Neuron (in vitro differentiated cells): ENCODE data around the gene SNX15.
A peak's percentile ranks its signal among the peaks of the same experiment; 100 is the strongest.
"Not testable (repeated sequence)": the region's sequence is repeated elsewhere in the genome, so short reads cannot be mapped to it uniquely, and the experiment has no call there.

Experiments
- H2AFZ ChIP-seq: one replicate; pipeline ENCODE4 v1.6.1; 2013; ENCODE audit warnings: low read depth, mild to moderate bottlenecking, inconsistent platforms, low read length, moderate library complexity
- H3K27me3 ChIP-seq: one replicate; pipeline ENCODE4 v1.6.1; 2013; ENCODE audit warnings: low read length; ENCODE audit not compliant: insufficient read depth
- H3K36me3 ChIP-seq: one replicate; pipeline ENCODE4 v1.6.1; 2013; ENCODE audit warnings: low read length; ENCODE audit not compliant: insufficient read depth
- H3K4me1 ChIP-seq: one replicate; pipeline ENCODE4 v1.6.1; 2013; ENCODE audit warnings: low read length; ENCODE audit not compliant: insufficient read depth
- H3K4me3 ChIP-seq: 2 replicates; pipeline ENCODE4 v1.5.1; 2013; ENCODE audit warnings: mild to moderate bottlenecking, low read length, moderate library complexity
- H3K9me3 ChIP-seq: one replicate; pipeline ENCODE4 v1.6.1; 2013; ENCODE audit warnings: low read length

Gene SNX15, protein sequence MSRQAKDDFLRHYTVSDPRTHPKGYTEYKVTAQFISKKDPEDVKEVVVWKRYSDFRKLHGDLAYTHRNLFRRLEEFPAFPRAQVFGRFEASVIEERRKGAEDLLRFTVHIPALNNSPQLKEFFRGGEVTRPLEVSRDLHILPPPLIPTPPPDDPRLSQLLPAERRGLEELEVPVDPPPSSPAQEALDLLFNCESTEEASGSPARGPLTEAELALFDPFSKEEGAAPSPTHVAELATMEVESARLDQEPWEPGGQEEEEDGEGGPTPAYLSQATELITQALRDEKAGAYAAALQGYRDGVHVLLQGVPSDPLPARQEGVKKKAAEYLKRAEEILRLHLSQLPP

DNA sequence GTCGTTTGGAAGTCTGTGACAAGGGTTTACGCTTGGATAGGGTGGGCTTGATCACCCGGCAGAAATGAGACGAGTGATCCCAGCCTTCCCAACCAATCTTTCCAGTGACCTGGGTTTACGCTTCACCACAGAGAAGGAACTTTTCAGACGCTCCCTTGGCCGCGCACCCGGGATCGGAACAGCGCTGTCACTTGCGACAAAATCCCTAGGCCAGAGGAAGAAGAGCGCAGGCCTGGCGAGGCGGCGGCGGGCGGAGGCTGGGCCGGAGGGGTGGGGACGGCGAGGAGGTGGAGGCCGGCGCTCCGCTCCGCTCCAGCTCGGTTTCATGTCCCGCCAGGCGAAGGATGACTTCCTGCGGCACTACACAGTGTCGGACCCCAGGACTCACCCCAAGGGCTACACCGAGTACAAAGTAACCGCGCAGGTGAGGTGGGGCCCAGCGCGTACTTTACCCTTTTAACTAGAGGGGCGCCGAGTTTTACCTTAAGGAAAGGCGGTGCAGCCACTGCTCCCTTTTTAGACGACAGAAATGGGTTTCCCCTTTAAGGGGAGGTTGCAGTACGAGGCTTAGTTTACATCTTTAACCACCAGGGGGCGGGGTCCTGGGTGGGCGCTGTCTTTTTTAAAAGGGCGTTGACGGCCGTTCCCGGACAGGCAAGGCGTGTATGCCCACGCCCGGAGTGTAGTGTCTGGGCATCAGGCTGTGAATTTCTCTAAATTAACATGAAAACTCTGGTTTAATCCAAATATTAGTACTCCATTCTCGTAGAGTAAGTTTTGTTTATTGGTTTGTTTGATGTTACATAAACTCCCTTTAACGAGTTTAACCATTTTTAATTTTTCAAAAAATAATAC, at the start of gene SNX15:
Gene SNX15, plus strand, starts transcription at position 227 of the 855 bp plus-strand sequence. Its CDS starts 99 bp downstream, at position 326.
- peak within 1 kb of the TSS; percentile 77 for H3K4me3 ChIP-seq
- H3K36me3 ChIP-seq = peaks cover 6% of the 10 kb centered on the region
- H3K9me3 ChIP-seq = no peaks in the 10 kb centered on the region
- peak within 1 kb of the TSS; percentile 55 for H2AFZ ChIP-seq
- H3K27me3 ChIP-seq = no peaks in the 10 kb centered on the region
- peaks cover 6% of the 10 kb centered on the region for H3K4me1 ChIP-seq

DNA sequence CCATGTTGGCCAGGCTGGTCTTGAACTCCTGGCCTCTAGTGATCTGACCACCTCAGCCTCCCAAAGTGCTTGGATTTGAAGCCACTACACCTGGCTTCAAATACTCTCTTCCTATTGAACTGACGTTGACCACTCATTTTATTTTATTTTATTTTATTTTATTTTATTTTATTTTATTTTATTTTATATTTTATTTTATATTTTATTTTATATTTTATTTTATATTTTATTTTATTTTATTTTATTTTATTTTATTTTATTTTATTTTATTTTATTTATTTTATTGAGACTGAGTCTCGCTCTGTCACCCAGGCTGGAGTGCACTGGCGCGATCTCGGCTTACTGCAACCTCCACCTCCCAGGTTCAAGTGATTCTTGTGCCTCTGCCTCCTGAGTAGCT, 43.9 kb upstream of the SNX15 start:
- not testable (repeated sequence) for H3K36me3 ChIP-seq, H3K27me3 ChIP-seq, H2AFZ ChIP-seq, H3K9me3 ChIP-seq, H3K4me3 ChIP-seq, H3K4me1 ChIP-seq

DNA sequence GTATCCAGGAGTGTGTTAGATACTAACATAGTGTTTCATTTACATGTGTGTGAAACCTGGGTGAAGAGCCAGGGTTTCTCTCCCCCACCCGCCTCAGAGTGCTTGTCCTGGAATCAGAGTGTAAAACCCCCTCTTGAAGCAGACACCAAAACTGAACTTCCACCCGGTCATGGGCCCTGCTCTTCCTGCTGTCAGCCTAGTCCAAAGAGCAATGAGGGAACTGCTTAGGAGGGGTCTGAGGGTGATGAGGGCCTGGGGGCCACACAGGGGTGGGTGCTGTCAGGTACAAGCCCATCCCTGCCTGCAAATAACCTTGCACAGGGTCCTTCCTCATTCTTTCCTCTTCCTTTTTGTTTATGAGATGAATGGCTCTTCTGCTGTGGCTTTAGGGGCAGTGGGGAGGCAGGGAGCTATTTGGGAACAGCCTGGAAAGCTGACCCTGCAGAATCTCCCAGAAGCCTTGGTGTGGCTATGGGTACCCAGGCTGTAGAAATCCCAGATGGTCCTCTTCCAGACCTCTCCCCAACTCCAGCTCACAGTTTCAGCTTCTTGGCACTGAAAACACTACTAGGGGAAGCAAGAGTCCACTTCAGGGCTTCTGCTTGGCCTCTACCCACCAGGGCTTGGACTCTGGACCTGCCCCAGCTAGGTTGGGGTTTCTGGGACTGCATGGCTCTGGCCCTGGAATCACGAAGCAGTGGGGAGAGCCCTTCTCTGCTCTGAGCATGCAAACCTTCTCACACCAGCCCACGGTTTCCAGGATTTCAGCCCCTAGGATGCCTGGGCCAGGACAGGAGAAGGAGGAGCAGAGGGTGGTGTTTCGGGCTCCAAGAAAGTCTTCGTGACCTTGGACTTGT, 39.0 kb upstream of the SNX15 start:
- Histone ChIP-seq H3K36me3 (no peaks in the 10 kb centered on the region), H3K4me1 (no peaks in the 10 kb centered on the region), H2AFZ (no peak overlapping the region), H3K4me3 (no peak overlapping the region), H3K9me3 (no peaks in the 10 kb centered on the region), H3K27me3 (no peaks in the 10 kb centered on the region)

DNA sequence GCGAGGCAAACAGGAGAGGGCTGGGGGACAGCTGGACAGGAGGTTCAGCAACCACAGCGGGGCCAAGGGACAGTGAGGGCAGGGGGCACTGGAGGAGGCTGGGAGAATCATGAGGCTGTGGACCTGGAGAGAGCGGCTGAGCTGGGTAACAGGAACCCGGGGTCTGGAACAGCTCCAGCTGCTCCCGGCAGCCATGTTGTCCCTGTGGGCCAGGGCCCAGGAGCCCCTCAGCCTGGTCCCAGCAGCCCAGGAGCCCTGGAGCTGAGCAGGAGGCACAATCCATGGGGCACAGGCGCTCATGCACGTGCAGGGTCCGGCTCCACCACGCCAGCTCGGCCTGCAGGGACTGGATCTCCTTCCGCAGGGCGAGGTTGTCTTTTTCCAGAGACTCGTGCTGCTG, 37.8 kb upstream of the SNX15 start:
- H3K4me3 ChIP-seq = no peak overlapping the region
- H3K36me3 ChIP-seq = no peaks in the 10 kb centered on the region
- no peaks in the 10 kb centered on the region for H3K27me3 ChIP-seq
- H3K9me3 ChIP-seq = no peaks in the 10 kb centered on the region
- no peak overlapping the region for H2AFZ ChIP-seq
- no peaks in the 10 kb centered on the region for H3K4me1 ChIP-seq

DNA sequence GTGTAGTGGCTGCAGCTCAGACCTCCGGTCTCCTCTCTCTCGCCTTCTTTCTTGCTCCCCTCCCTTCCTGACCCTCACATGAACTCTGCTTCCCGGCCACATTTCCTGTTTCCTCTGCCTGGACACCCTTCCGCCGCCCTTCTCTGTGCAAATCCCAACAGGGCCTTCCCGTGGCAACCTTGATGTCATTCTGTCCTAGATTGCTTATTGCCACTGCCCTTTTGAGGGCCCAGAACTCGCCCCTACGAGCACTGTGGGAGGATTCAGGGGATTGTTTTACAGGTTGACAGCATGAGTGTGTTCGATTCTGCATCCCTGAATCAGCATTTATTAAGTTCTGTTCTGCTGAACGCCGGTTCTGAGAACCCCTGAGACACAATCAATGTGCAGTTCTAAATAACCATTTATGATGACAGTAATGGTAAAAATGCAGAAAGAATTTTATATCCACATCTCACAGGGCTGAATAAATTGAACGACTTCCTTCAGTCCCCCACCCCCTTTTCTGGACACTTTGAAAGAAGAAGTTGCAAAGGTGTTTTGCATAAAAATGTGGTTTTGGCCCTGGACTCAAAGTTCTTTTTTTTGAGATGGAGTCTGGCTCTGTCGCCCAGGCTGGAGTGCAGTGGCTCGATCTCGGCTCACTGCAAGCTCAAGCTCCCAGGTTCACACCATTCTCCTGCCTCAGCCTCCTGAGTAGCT, 36.9 kb upstream of the SNX15 start:
- Histone ChIP-seq H2AFZ (no peak overlapping the region), H3K36me3 (no peaks in the 10 kb centered on the region), H3K4me3 (no peak overlapping the region), H3K27me3 (no peaks in the 10 kb centered on the region), H3K4me1 (no peaks in the 10 kb centered on the region), H3K9me3 (no peaks in the 10 kb centered on the region)

DNA sequence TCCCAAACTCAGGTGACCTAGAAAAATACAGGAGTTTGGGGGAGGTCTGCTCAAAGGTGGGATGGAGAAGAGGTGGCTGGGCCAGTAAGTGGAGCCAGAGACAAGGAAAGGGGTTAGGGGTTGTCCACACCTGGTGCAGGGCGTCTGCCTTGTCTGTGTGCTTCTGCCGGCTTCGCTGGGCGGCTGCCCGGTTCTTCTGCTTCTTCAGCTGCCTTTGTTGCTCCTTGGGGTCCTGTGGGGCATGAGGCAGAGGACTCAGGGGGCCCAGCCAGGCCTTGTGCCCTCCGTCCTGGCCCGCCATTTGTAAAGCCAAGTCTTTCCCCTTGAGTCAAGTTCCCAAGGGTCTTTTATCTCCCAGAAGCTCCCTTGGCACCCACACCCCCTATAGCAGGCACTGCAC, 32.9 kb upstream of the SNX15 start:
- H3K4me3 ChIP-seq = no peak overlapping the region
- H2AFZ ChIP-seq = no peak overlapping the region
- no peaks in the 10 kb centered on the region for H3K9me3 ChIP-seq
- H3K36me3 ChIP-seq = no peaks in the 10 kb centered on the region
- no peaks in the 10 kb centered on the region for H3K4me1 ChIP-seq
- H3K27me3 ChIP-seq = no peaks in the 10 kb centered on the region

DNA sequence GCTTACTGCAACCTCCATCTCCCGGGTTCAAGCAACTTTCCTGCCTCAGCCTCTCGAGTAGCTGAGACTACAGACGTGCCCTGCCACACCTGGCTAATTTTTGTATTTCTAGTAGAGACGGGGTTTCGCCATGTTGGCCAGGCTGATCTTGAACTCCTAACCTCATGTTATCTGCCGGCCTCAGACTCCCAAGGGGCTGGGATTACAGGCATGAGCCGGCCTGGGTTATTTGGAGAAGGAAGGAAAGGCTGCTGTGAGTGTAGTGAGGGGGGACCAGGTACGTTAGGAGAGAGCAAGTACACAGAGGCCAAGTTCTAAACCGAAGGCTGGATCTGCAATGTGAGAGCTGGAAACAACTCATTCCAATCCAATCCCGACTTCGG, 30.9 kb upstream of the SNX15 start:
- Histone ChIP-seq H3K4me1 (no peaks in the 10 kb centered on the region), H2AFZ (peak overlapping the region; percentile 14), H3K27me3 (no peaks in the 10 kb centered on the region), H3K4me3 (no peak overlapping the region), H3K9me3 (no peaks in the 10 kb centered on the region), H3K36me3 (no peaks in the 10 kb centered on the region)

DNA sequence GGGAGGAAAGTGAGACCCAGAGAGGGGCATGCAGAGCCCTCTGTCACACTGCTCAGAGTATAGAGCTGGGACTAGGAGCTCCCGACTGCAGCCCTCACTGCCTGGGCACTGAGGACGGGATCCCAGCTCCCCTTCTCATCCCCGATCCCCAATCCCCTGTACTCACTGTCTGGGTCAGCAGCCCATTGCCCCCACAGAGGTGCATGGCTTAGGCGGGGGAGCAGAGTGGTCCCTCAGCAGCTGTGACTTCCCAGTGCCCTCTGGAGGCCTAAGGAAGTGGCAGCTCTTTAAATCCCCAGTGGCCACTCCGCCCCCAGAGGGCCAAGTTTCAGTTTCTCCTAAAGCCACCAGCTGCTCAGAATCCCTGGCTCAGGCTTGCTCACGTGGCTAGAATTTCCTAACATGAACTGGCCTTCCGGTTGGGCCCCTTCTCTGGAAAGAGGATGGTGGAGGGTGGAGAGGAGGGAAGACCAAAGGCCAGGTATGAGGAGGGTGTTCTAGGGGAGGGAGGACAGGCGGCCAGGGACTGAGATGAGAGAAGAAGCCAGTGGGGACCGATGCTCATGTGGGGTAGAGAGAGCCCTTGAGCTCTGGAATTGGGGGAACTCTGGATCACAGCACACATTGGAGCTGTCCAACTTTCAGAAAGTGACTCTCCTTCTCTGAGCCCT, 30.4 kb upstream of the SNX15 start, which contains the start of gene BATF2:
Gene BATF2, minus strand, starts transcription at position 262 of the 671 bp plus-strand sequence. Its CDS starts 57 bp downstream, at position 205.
- Histone ChIP-seq H3K4me1 (no peaks in the 10 kb centered on the region), H3K27me3 (no peaks in the 10 kb centered on the region), H2AFZ (peak within 1 kb of the TSS; percentile 14), H3K9me3 (no peaks in the 10 kb centered on the region), H3K36me3 (no peaks in the 10 kb centered on the region), H3K4me3 (no peak within 1 kb of the TSS)

DNA sequence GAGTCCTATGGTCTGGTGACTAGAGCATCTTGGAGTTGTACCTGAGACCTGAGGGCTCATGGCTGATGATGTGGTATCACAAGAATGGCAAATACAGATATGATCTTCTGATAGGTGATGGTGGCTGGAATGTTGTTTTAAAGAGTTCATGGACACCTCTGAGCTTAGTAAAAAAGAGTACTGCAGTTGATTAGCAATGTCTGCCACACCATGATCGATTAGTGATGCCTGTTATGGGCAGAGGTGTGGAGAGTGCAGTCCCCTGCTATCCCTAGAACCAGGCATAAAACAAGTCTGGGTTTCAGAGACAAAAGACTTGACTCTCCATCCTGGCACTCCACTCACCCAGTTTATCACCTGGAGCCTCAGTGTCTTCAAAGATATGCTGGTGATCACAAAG, 29.1 kb upstream of the SNX15 start:
- Histone ChIP-seq H2AFZ (no peak overlapping the region), H3K4me1 (no peaks in the 10 kb centered on the region), H3K4me3 (no peak overlapping the region), H3K27me3 (no peaks in the 10 kb centered on the region), H3K36me3 (no peaks in the 10 kb centered on the region), H3K9me3 (no peaks in the 10 kb centered on the region)

DNA sequence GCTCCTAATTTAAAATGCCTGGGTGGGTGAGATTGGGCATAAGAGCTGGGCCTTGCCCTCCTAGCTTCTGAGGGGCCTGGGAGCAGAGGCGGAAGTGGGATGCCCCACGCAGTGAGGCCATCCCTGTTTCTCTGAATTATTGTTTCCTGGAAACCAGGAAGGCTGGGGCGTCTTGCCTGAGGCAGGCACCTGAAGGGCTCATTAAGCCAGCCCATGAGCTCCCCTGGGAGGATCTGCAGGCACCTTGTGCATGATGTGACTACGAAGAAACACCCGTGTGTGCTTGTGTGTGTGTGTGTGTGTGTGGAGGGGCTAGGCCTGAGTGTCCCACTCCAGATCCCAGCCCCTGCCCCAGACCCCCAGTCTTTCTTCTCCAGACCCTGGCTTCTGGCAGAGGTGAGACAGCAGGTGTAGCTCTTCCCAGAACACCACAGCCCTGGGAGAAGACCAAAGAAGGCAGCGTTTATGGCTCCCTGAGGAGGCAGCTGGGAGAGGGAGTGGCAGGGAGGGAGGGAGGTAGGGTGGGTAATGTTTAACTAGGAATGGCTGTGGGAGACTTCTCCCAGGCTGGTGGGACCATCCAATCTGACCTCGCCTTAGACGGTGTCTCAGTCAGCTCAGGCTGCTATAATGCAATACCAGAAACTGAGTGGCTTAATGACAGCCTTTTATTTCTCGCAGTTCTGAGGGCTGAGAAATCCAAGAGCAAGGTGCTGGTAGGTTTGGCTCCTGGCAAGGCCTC, 28.4 kb upstream of the SNX15 start:
- no peaks in the 10 kb centered on the region for H3K9me3 ChIP-seq
- no peak overlapping the region for H3K4me3 ChIP-seq
- no peaks in the 10 kb centered on the region for H3K27me3 ChIP-seq
- H3K4me1 ChIP-seq = no peaks in the 10 kb centered on the region
- no peak overlapping the region for H2AFZ ChIP-seq
- H3K36me3 ChIP-seq = no peaks in the 10 kb centered on the region

DNA sequence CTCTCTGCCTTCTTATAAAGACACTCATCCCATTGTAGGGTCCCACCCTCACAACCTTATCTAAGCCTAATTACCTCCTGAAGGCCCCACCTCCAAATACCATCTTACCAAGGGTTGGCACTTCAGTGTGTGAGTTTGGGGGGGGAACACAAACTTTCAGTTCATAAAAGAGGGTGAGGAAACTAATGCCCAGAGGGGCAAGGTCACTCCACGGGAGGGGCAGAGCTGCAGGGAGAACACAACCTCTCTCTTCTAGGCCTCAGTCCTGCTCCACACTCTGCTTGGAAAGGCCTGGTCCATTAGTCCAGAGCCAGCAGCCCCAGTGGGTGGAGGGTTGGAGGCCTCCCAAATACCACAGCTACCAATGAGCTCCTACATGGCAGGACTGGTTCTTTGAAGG, 27.8 kb upstream of the SNX15 start:
- Histone ChIP-seq H3K27me3 (no peaks in the 10 kb centered on the region), H3K9me3 (no peaks in the 10 kb centered on the region), H3K4me1 (no peaks in the 10 kb centered on the region), H3K4me3 (no peak overlapping the region), H2AFZ (no peak overlapping the region), H3K36me3 (no peaks in the 10 kb centered on the region)
